ENCODE data around the gene TSPAN10.
"Not testable (repeated sequence)": the region's sequence is repeated elsewhere in the genome, so short reads cannot be mapped to it uniquely, and the experiment has no call there.

TSPAN10 gene

GRCh38 chr17:81665205-81666091, 28.5 kb downstream of the TSPAN10 start:
- peak; percentile 61 for DNase-seq

GRCh38 chr17:81666092-81666341, 29.0 kb downstream of the TSPAN10 start:
- no peak for DNase-seq

DNA sequence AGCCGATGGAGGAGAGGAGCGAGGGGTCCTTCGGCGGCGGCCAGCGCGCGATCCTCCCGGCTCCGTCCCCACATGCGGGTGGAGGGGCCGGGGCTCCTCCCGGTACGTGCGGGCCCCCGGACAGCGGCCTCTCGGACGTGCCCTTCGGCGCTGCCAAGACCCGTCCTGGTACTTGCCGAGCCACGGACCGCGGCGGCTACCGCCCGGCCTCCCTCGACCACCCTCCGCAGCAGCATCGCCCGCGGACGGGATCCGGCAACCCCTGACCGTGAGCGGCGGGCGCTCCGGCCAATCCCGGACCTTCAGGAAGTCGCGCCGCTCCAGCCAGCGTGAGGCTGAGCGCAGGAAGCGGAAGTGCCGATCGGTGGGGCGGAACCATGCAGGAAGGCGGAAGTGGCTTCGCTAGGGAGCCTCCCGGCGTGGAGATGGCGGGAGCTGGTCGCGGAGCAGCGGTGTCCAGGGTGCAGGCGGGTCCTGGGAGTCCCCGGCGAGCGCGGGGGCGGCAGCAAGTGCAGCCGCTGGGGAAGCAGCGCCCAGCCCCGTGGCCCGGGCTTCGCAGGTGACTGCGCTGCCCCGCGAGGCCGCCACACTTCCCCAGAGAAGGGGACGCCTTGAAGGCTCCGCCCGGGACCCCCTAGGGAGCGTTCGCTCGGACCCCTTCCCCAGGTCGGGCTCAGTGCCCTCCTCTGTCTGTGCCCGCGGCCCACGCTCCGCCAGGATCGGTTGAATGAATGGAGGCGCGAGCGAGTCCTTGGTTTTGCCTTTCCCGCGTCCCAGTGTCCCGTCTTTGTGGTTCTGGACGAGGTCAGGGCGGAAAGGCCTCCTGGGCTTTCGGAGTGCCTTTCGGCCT, 29.6 kb downstream of the TSPAN10 start, which contains the start of the genes CCDC137 and OXLD1:
TSS of gene CCDC137 (plus strand) at position 396 of the 850 bp plus-strand sequence. CDS start at position 426, 30 bp downstream.
TSS of gene OXLD1 (minus strand) at position 264 of the 850 bp plus-strand sequence. CDS start at position 236, 28 bp downstream.
- DNase-seq = peak; percentile 93

DNA sequence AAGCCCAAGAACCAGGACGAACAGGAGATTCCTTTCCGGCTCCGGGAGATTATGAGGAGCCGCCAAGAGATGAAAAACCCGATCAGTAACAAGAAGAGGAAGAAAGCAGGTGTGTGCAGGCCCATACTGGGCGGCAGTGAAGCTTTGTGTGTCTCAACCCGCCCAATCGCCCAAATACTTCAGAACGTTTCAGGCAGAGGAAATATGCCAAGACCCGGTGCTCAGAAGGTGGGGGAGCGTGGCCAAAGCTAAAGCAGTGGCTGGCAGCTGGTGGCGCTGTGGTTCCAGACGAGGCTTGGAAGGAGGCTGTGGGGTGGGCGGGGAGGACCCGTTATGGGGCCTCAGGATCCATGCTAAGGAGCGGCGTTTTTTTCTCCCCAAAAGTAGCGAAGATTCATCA, 30.8 kb downstream of the TSPAN10 start:
- DNase-seq = no peak

GRCh38 chr17:81672504-81672903, 35.5 kb downstream of the TSPAN10 start:
- no peak for DNase-seq

DNA sequence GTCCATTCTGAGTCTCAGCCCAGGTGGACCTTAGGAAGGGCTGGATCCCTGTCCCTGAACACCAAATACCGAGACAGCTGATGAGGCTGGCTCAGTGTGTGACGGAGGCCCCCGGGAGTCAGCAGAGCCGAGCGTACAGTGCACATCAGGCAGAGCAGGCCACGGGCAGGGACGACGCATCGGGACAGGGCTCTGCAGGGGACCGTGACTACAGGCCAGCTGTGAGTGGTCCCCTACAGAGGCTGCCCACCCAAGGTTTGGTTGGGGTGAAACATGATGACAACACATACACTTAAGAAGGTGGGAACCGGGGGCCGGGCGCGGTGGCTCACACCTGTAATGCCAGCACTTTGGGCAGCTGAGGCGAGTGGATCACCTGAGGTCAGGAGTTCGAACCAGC, 36.0 kb downstream of the TSPAN10 start:
- no peak for DNase-seq

GRCh38 chr17:81673561-81674258, 36.7 kb downstream of the TSPAN10 start:
- DNase-seq = no peak

GRCh38 chr17:81675515-81676221, 38.7 kb downstream of the TSPAN10 start:
- DNase-seq = not testable (repeated sequence)

- DNase-seq = no peak
Measured at GRCh38 chr17:81676906-81677305, 39.9 kb downstream of the TSPAN10 start.

DNA sequence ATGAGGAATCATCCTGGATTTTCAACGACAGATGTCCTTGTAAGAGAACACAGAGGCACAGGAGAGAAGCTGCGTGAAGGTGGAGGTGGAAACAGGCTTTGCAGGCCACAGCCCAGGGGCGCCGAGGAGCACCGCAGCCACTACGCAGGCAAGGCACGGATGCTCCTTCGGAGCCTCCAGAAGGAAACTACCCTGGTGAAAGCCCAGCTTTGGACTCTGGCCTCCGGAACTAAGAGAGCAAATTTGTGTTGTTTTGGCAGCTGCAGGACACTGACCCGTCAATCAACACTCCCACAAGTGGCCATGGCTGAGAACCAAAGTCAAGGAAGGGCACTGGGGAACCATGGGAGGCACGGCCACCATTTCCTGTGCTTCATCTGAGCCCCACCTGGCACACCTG, 43.2 kb downstream of the TSPAN10 start:
- DNase-seq = no peak

GRCh38 chr17:81681672-81682071, 44.7 kb downstream of the TSPAN10 start:
- no peak for DNase-seq

DNA sequence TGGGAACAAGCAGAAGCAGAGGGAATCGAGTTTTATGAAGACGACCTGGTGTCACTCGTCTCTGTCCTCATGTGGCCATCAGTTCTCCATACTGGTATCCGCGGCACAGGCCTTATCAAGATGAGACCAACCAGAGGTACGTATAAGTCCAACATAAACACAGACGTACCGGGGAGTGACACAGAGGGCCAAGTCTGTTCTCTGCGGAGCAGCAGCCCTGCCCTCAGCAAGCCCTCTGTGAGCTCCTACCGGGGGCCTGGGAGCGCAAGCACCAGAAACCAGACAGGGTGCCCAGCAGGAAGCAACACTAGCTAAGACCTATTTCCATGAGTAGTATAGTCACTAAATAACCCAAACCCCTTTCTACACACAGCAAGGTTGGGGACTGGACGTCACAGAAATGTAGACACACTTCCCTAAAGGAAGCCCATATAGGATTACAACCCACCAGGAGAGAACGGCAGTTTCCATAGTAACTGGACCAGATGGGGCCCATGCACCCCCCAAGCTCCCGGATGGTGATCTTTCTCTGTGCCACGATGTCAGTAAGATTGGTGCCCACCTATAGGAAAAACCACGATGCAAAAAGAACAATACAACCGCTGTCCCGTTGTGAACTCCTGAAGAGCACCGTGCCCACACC, 45.7 kb downstream of the TSPAN10 start:
- DNase-seq = no peak

DNA sequence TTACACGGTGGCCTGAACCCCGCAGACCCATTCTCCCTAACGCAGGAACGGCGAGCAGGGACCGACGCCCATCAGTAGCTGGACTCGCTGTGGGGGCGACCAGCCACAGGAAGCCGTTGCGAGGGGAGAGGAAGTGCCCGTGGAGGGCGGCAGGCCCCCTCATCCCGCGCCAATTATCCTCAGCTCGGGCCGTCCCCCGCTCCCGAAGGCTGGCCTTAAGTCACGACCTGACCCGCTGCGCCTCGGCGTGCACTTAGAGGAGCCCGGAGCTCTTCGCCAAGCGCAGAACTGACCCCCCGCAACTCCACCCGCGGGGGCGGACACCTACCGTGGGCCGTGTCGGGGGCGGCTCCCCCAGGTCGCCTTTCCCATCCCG, 46.2 kb downstream of the TSPAN10 start:
- no peak for DNase-seq

GRCh38 chr17:81683584-81684441, 46.8 kb downstream of the TSPAN10 start, which contains the start of the genes ARL16 and HGS:
Gene ARL16 (minus strand): TSS chr17:81683797. CDS start chr17:81683753, 44 bp downstream.
Gene HGS (plus strand): TSS chr17:81684011. CDS start chr17:81684067, 56 bp downstream.
- DNase-seq = peak; percentile 95

DNA sequence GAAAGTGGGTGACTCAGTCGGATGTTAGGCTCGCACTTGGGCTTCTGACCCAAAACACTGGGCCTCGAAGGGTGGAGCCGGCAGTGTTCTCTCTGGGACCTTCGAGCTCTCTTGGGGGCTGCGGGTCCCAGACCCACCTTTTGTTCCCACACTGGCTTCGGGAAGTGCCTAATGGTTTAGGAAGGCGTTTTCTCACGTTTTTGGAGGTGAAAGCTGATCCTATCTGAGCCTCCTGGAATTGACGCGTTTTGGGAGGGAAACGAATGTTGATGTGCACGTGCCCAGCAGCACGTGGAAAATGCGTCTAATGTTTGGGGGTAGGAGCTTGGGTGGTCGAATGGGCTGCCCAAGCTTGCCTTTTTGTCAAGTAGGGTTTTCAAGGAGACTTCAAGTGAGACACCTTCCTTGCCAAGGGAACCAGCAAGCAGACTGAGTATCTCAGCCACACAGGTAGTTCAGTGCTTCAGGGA, 47.5 kb downstream of the TSPAN10 start:
- DNase-seq = no peak

GRCh38 chr17:81685108-81685507, 48.1 kb downstream of the TSPAN10 start:
- DNase-seq = peak; percentile 56

- no peak for DNase-seq
Measured at GRCh38 chr17:81686614-81687013, 49.6 kb downstream of the TSPAN10 start.

DNA sequence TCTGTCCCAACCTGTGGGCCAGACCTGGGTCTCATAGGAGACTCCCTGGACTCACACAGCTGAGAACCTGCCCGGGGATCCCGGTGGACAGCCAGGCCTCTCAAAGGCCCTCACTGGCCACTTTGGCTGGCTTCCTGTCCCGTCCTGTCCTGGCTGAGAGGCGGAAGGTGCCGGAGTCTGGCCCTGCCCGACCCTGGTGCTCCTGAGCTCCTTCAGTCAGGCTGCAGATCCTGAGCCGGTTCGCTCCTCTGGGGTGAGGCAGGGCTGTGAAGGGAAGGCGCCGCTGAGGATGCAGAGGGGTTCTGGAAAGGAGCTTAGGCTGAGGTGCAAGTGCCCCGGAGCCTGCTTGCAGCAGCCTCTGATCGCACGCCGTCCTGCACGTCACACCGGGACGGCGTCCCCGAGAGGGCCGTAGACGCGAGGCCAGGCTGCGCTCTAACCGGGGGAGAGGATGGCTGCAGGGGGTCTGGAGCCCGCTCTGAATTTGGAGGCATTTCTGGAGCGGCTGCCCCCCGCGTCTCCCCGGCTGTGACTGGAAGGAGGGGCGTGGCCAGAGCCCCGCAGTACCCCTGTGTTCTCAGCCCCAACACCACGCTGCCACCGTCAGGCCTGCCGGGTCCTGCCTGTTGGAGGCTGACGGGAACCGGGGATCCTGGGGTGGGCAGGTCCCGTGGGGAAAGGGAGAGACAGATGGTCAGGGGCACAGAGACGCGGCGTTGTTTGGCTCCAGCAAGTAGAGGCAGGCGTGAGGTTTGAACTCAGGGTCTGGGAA, 51.0 kb downstream of the TSPAN10 start:
- DNase-seq = no peak

GRCh38 chr17:81688616-81689015, 51.6 kb downstream of the TSPAN10 start:
- DNase-seq = no peak

DNA sequence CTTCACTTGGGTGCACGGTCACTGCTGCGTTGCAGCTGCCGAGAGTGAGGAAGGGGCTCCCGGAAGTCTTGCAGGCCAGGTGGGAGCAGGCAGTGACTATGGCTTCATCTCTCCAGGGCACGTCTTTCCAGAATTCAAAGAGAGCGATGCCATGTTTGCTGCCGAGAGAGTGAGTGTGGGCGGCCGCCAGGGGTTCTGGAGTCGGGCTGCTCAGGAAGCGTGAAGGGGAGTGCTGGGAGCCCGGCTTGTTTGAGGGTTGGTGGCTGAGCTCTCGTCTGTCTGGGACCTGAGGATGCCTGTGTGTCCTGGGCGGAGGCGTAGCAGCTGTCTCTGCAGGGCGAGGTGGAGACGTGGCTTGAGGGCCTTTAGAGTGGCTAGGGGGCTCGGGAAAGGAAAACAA, 53.1 kb downstream of the TSPAN10 start:
- no peak for DNase-seq

Measured in stimulated activated naive CD4-positive, alpha-beta T cell treated with Interleukin-2 at 50 U/mL for 16 hours (primary cell).